Osteocyte (in vitro differentiated cells): ENCODE data around the gene COL4A6. TPM values are rescaled to one million over a fixed set of nuclear protein-coding genes. Genes with fewer than 3 reads are reported as not detected.

Source experiments
- DNase-seq: peaks from one replicate; pipeline ENCODE4 v3.0.0; 2021; ENCODE audit warnings: mixed read lengths; ENCODE audit not compliant: unreplicated experiment; ENCODE audit errors: extremely low spot score
- H3K27ac Mint-ChIP-seq: one replicate; pipeline ENCODE4 v1.8.0; 2021; ENCODE audit warnings: mild to moderate bottlenecking, mixed read lengths; ENCODE audit not compliant: unreplicated experiment
- H3K27me3 Mint-ChIP-seq: one replicate; pipeline ENCODE4 v1.8.0; 2021; ENCODE audit warnings: mixed read lengths; ENCODE audit not compliant: unreplicated experiment
- H3K36me3 Mint-ChIP-seq: one replicate; pipeline ENCODE4 v1.8.0; 2021; ENCODE audit warnings: mixed read lengths; ENCODE audit not compliant: unreplicated experiment
- H3K4me1 Mint-ChIP-seq: one replicate; pipeline ENCODE4 v1.8.0; 2021; ENCODE audit warnings: mixed read lengths; ENCODE audit not compliant: unreplicated experiment
- H3K4me3 Mint-ChIP-seq: one replicate; pipeline ENCODE4 v1.8.0; 2021; ENCODE audit warnings: mild to moderate bottlenecking, moderate library complexity, mixed read lengths; ENCODE audit not compliant: unreplicated experiment
- H3K9me3 Mint-ChIP-seq: one replicate; pipeline ENCODE4 v1.8.0; 2021; ENCODE audit warnings: mixed read lengths; ENCODE audit not compliant: unreplicated experiment
- total RNA-seq: library from RNA; stranded (reverse); gene quantifications from 2 replicates; pipeline ENCODE4 v1.2.1, GENCODE V29; 2021
- TF ChIP-seq, protein P1 (sequence below): fragments of 200-600 bp; sonication (generic); IDR thresholded peaks from 2 replicates; pipeline ENCODE4 v1.5.0; 2021; ENCODE audit warnings: antibody characterized with exemption, mild to moderate bottlenecking, moderate library complexity

COL4A6 gene
- total RNA-seq, 1 donor from 2014 or later, result 36.2 TPM

DNA sequence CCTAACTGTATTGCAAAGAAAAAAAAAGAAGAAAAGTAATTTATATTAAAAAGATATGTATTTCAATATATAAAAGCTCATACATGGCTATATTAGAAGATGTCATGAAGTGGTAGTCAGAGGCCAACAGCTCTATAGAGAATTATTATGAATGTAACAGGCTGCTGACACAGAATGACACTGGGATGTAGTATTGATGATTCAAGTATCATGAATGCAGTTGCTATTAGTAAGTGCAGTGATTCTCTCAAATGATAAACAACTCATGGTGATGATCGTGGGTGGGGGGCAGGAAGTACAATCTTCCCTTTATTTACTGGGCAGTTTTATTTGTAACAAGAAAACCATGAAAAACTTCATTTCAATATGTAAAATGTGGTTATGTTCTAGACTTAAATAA lies 124.6 kb downstream of the COL4A6 start:
- DNase-seq, result no peak
- Mint-ChIP-seq H3K27ac (no peak overlapping the region), H3K36me3 (peaks cover 10% of the 10 kb centered on the region), H3K9me3 (peaks cover 10% of the 10 kb centered on the region), H3K27me3 (no peaks in the 10 kb centered on the region), H3K4me1 (peaks cover 15% of the 10 kb centered on the region), H3K4me3 (no peak overlapping the region)
- TF ChIP-seq, protein P1, sequence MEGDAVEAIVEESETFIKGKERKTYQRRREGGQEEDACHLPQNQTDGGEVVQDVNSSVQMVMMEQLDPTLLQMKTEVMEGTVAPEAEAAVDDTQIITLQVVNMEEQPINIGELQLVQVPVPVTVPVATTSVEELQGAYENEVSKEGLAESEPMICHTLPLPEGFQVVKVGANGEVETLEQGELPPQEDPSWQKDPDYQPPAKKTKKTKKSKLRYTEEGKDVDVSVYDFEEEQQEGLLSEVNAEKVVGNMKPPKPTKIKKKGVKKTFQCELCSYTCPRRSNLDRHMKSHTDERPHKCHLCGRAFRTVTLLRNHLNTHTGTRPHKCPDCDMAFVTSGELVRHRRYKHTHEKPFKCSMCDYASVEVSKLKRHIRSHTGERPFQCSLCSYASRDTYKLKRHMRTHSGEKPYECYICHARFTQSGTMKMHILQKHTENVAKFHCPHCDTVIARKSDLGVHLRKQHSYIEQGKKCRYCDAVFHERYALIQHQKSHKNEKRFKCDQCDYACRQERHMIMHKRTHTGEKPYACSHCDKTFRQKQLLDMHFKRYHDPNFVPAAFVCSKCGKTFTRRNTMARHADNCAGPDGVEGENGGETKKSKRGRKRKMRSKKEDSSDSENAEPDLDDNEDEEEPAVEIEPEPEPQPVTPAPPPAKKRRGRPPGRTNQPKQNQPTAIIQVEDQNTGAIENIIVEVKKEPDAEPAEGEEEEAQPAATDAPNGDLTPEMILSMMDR, result no peak

DNA sequence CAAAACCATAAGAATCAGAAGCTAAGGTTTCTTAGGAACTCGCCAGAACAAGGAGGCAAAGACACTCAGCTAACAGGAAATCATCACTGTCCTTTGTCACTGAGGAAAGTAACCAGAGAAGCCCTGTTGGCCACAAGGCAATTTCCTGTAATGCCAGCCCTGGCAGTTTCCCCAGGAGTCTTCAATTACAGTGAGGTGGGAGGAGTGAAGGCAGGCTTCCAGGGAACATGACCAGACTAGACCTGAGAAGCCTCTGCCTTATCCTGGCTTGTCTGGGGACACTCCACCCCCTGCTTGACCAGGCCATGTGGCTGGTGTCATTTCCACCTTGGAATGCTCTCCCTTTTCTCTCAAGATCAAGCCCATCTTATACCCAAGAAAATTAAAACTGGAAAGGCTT lies 125.3 kb downstream of the COL4A6 start:
- Mint-ChIP-seq H3K4me3 (no peak overlapping the region), H3K4me1 (peaks cover 17% of the 10 kb centered on the region), H3K27ac (peak overlapping the region; percentile 82), H3K36me3 (peaks cover 10% of the 10 kb centered on the region), H3K27me3 (no peaks in the 10 kb centered on the region), H3K9me3 (peaks cover 10% of the 10 kb centered on the region)
- TF ChIP-seq, protein P1, result no peak
- DNase-seq, result no peak

DNA sequence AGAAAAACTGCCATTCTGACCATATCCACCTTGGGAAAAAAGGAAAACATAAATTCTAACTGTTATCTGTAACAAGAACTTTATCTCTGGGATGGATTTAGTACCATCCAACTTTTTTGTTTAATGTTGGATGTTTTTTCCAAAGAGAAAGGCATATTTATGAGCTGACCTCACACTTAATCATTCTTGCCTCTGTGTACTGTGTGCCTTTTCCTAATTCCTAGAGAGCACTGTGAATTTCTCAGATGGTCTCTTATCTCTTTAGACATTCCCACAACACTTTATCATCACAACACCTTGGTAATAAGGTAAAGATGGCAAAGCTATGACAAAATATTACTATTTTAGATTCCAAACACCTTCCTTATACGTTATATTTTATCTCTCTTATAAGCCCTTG lies 126.2 kb downstream of the COL4A6 start:
- DNase-seq, result no peak
- H3K9me3 Mint-ChIP-seq, result peaks cover 6% of the 10 kb centered on the region
- H3K27me3 Mint-ChIP-seq, result no peaks in the 10 kb centered on the region
- H3K4me1 Mint-ChIP-seq, result peaks cover 24% of the 10 kb centered on the region
- TF ChIP-seq, protein P1, result no peak
- peaks cover 7% of the 10 kb centered on the region for H3K36me3 Mint-ChIP-seq
- H3K4me3 Mint-ChIP-seq, result no peak overlapping the region
- H3K27ac Mint-ChIP-seq, result peak overlapping the region; percentile 33

DNA sequence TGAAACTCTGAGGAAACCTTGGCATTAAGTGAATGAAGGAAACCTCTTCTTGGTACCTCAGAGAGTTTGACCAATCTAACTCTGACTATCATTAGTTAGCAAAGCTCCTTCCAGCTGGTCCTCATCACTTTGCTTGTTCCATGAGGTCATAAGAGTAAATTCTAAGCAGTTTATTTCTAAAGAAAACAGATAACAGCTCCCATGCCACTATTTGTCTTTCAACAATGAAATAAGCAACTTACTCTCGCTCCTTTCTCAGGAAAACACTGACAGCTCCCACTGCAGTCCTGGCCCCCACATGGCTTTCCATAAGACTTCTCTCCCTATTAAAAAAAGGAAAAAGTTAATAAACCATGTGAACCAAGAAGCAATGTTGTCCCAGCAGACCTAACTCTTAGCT lies 127.7 kb downstream of the COL4A6 start:
- no peak for DNase-seq
- no peaks in the 10 kb centered on the region for H3K36me3 Mint-ChIP-seq
- H3K27me3 Mint-ChIP-seq, result no peaks in the 10 kb centered on the region
- H3K4me1 Mint-ChIP-seq, result peaks cover 24% of the 10 kb centered on the region
- no peak overlapping the region for H3K4me3 Mint-ChIP-seq
- H3K9me3 Mint-ChIP-seq, result no peaks in the 10 kb centered on the region
- H3K27ac Mint-ChIP-seq, result no peak overlapping the region
- TF ChIP-seq, protein P1, result no peak

DNA sequence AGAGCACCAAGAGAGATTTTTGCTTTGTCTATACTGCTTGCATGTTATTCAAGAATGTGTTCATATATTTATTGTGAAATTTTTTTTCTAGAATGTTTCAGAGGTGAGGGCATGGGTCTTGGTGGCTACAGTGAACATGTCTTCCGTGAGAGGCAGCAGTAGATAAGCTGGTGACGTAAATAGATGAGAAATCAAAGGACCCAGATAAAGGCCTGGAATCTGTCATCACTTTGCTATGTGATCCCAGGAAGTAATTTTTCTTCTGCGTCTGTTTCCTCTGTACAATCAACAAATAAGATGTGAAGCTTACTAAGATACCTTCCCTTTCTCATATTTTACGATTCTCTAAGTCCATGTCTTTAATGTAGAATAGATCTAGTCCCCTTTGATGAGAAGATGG lies 129.1 kb downstream of the COL4A6 start:
- Mint-ChIP-seq H3K9me3 (no peaks in the 10 kb centered on the region), H3K4me3 (no peak overlapping the region), H3K4me1 (peaks cover 22% of the 10 kb centered on the region), H3K27ac (no peak overlapping the region), H3K27me3 (no peaks in the 10 kb centered on the region), H3K36me3 (no peaks in the 10 kb centered on the region)
- DNase-seq, result no peak
- TF ChIP-seq, protein P1, result no peak
